OCI-LY7 (cell line): ENCODE data around the gene THTPA. TPM values are rescaled to one million over a fixed set of nuclear protein-coding genes. Genes with fewer than 3 reads are reported as not detected.

Experiments used
- BruUV-seq: library from RNA; stranded (reverse); fragments of 400-500 nt; replicated peaks from 2 replicates; lab custom pipeline; 2021; lab: Mats Ljungman, UMichigan
- CTCF ChIA-PET: fragments of 300-600 bp; sonication (Branson Sonifier 250); formaldehyde crosslinking; loops from one replicate; lab custom pipeline; 2022; ENCODE audit warnings: antibody characterized with exemption; ENCODE audit not compliant: unreplicated experiment; lab: Charles Lee
- POLR2A ChIA-PET: fragments of 300-600 bp; sonication (Branson Sonifier 250); formaldehyde crosslinking; loops from one replicate; lab custom pipeline; 2022; ENCODE audit warnings: antibody characterized with exemption; lab: Charles Lee
- DNase-seq: peaks from one replicate; pipeline ENCODE4 v3.0.0-alpha.2; 2015; ENCODE audit warnings: low spot score
- H2AFZ ChIP-seq: fragments of 200-600 bp; sonication (generic), shearing (Covaris generic); 2 replicates; pipeline ENCODE4 v1.6.1; 2014; ENCODE audit warnings: mild to moderate bottlenecking, antibody characterized with exemption, low read length, moderate library complexity
- H3K27ac ChIP-seq: fragments of 200-600 bp; sonication (generic); 2 replicates; pipeline ENCODE4 v1.5.1; 2014; ENCODE audit warnings: mixed run types, low read depth, mild to moderate bottlenecking, moderate library complexity, low read length, inconsistent platforms; ENCODE audit not compliant: poor library complexity, severe bottlenecking
- H3K36me3 ChIP-seq: fragments of 200-600 bp; sonication (generic); 2 replicates; pipeline ENCODE4 v1.6.1; 2014; ENCODE audit warnings: mild to moderate bottlenecking, antibody characterized with exemption, low read length, moderate library complexity, mixed read lengths; ENCODE audit not compliant: insufficient read depth
- H3K4me1 ChIP-seq: fragments of 200-600 bp; sonication (generic); 2 replicates; pipeline ENCODE4 v1.5.1; 2014; ENCODE audit warnings: mild to moderate bottlenecking, low read length; ENCODE audit not compliant: insufficient read depth, poor library complexity, severe bottlenecking
- H3K4me2 ChIP-seq: fragments of 200-600 bp; sonication (generic); 2 replicates; pipeline ENCODE4 v1.6.1; 2014; ENCODE audit warnings: mild to moderate bottlenecking, low read length
- H3K4me3 ChIP-seq: fragments of 200-600 bp; sonication (generic); 2 replicates; pipeline ENCODE4 v1.5.1; 2014; ENCODE audit warnings: mild to moderate bottlenecking, low read depth, low read length; ENCODE audit not compliant: poor library complexity, severe bottlenecking
- H3K79me2 ChIP-seq: fragments of 200-600 bp; sonication (generic); 2 replicates; pipeline ENCODE4 v1.6.1; 2016; ENCODE audit warnings: low read depth, mild to moderate bottlenecking, low read length, moderate library complexity, mixed read lengths; ENCODE audit not compliant: insufficient read depth
- H3K9me2 ChIP-seq: fragments of 200-600 bp; sonication (generic); 2 replicates; pipeline ENCODE4 v1.6.1; 2016; ENCODE audit warnings: mild to moderate bottlenecking, low read length, mixed read lengths; ENCODE audit not compliant: insufficient read depth
- H3K9me3 ChIP-seq: fragments of 200-600 bp; sonication (generic); 2 replicates; pipeline ENCODE4 v1.6.1; 2014; ENCODE audit warnings: mild to moderate bottlenecking, mixed run types, low read length, mixed read lengths
- H4K20me1 ChIP-seq: fragments of 200-600 bp; sonication (generic); 2 replicates; pipeline ENCODE4 v1.6.1; 2014; ENCODE audit warnings: mild to moderate bottlenecking, antibody characterized with exemption, low read length, moderate library complexity, mixed read lengths; ENCODE audit not compliant: insufficient read depth
- EZH2phosphoT487 ChIP-seq: fragments of 200-600 bp; sonication (generic); IDR thresholded peaks from 2 replicates; pipeline ENCODE4 v1.6.1; 2018; ENCODE audit warnings: low read depth, borderline replicate concordance, mild to moderate bottlenecking, mixed run types, antibody characterized with exemption, low read length, moderate library complexity, mixed read lengths
- intact Hi-C: fragments of 100-400 bp; cut with micrococcal nuclease; formaldehyde crosslinking; loops from one replicate; pipeline ENCODE4 v1.10.0; 2022; ENCODE audit not compliant: unreplicated experiment
- total RNA-seq, 2 experiments: library from RNA; depleted of rRNA in 1 of 2; stranded (reverse); fragments of >200 nt in 1 of 2; shearing (Covaris generic) in 1 of 2; gene quantifications; 2 replicates each; pipeline ENCODE4 v1.2.3, GENCODE V29; 2014 to 2022
- TF ChIP-seq, protein P1 (sequence below): fragments of 200-600 bp; sonication (generic); conservative IDR thresholded peaks from 2 replicates; pipeline ENCODE4 v1.5.1; 2014; ENCODE audit warnings: mild to moderate bottlenecking, antibody characterized with exemption, low read length, moderate library complexity, mixed read lengths

The THTPA gene
- total RNA-seq, 2 experiments from 2014 or later = 15.4 to 28.6 TPM

DNA sequence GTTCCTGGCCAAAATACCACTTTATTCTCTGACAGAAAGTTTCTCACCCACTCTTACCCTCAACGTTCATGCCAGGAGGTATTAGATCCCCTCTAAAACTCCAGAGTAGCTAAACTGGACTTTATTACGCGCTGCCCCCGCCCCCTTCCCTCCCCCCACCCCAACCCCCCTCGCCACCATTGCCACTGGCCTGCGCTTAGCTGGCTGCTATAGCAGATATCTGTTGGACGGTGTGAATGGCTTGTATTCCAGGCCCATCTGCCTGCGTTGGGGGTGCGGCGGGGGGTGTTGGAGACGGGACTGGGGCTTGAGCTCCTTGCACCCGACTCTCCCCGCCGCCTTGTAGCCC is 564 bp upstream of the THTPA start:
- Histone ChIP-seq H3K79me2 (peaks cover 17% of the 10 kb centered on the region), H2AFZ (peak overlapping the region; percentile 59; the same call in 1 of the 2 replicates), H3K4me1 (peaks cover 31% of the 10 kb centered on the region), H3K9me2 (no peaks in the 10 kb centered on the region), H3K4me3 (peak overlapping the region; percentile 72), H3K4me2 (peak overlapping the region; percentile 91), H3K27ac (no peak overlapping the region), H3K36me3 (peaks cover 24% of the 10 kb centered on the region; the same call in 1 of the 2 replicates), H4K20me1 (no peaks in the 10 kb centered on the region), H3K9me3 (no peaks in the 10 kb centered on the region)
- POLR2A ChIA-PET = interaction anchor here (0.6 to 1.7 kb wide), 3 partner anchors 14 to 538 kb away, joined by 3 to 11 read pairs (median 4); partner anchors contain the start of genes PABPN1 and PCK2
- BruUV-seq = no TSS peak
- no peak for DNase-seq
- TF ChIP-seq EZH2phosphoT487 = no peak
- TF ChIP-seq, protein P1, sequence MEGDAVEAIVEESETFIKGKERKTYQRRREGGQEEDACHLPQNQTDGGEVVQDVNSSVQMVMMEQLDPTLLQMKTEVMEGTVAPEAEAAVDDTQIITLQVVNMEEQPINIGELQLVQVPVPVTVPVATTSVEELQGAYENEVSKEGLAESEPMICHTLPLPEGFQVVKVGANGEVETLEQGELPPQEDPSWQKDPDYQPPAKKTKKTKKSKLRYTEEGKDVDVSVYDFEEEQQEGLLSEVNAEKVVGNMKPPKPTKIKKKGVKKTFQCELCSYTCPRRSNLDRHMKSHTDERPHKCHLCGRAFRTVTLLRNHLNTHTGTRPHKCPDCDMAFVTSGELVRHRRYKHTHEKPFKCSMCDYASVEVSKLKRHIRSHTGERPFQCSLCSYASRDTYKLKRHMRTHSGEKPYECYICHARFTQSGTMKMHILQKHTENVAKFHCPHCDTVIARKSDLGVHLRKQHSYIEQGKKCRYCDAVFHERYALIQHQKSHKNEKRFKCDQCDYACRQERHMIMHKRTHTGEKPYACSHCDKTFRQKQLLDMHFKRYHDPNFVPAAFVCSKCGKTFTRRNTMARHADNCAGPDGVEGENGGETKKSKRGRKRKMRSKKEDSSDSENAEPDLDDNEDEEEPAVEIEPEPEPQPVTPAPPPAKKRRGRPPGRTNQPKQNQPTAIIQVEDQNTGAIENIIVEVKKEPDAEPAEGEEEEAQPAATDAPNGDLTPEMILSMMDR = no peak
- intact Hi-C loops = loop anchor here (10.0 kb wide), 1 partner anchor 889 kb away; the partner anchor contains the start of gene SDR39U1
- CTCF ChIA-PET = no interaction called here

DNA sequence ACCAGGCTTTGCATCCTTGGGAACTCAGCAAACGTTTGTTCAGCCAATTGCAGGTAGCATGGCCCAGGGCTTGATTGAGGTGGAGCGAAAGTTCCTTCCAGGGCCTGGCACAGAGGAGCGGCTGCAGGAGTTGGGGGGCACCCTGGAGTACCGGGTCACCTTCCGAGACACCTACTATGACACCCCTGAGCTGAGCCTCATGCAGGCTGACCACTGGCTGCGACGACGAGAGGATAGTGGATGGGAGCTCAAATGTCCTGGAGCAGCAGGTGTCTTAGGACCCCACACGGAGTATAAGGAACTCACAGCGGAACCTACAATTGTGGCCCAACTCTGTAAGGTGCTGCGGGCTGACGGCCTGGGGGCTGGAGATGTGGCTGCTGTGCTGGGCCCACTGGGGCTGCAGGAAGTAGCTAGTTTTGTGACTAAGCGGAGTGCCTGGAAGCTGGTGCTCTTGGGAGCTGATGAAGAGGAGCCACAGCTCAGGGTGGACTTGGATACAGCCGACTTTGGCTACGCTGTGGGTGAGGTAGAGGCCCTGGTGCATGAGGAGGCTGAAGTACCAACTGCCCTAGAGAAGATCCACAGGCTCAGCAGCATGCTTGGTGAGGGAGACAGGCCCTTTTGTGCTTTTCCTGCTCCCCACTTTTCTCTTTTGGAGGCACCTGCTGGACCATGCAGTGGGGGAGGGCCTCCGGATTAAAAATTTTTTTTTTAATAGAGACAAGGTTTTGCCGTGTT is 799 bp downstream of the THTPA start:
- TF ChIP-seq EZH2phosphoT487 = no peak
- TF ChIP-seq, protein P1 = no peak

More for the DNA sequence above, 799 bp downstream of the THTPA start:
- H2AFZ ChIP-seq = peak overlapping the region; percentile 59; the same call in 1 of the 2 replicates
- no peaks in the 10 kb centered on the region for H4K20me1 ChIP-seq
- peaks cover 17% of the 10 kb centered on the region for H3K79me2 ChIP-seq
- no TSS peak for BruUV-seq
- H3K4me3 ChIP-seq = peak overlapping the region; percentile 72
- H3K4me2 ChIP-seq = peak overlapping the region; percentile 91
- peak; percentile 44 for DNase-seq
- POLR2A ChIA-PET = interaction anchor here (0.6 to 2.1 kb wide), 6 partner anchors 10 to 82 kb away, joined by 3 to 9 read pairs (median 5); partner anchors contain the start of gene AP1G2
- intact Hi-C loops = loop anchor here (2.0 to 10.0 kb wide), 2 partner anchors 236 to 888 kb away; partner anchors contain the start of genes PABPN1 and SDR39U1
- H3K36me3 ChIP-seq = peaks cover 38% of the 10 kb centered on the region
- no peaks in the 10 kb centered on the region for H3K9me3 ChIP-seq
- CTCF ChIA-PET = interaction anchor here (0.9 kb wide), 1 partner anchor 82 kb away, joined by 4 read pairs; no protein-coding TSS in a partner anchor
- no peaks in the 10 kb centered on the region for H3K9me2 ChIP-seq
- H3K27ac ChIP-seq = peak overlapping the region; percentile 58
- H3K4me1 ChIP-seq = peaks cover 24% of the 10 kb centered on the region
